Stimulated activated CD8-positive, alpha-beta memory T cell treated with anti-CD3 and anti-CD28 coated beads, Interleukin-4, amount 100 ng/mL, for 1 hour (primary cell): ENCODE results near the gene GGT6.
"Not testable (repeated sequence)": the region's sequence is repeated elsewhere in the genome, so short reads cannot be mapped to it uniquely, and the experiment has no call there.

ENCODE experiments used
- DNase-seq, 2 donors: peaks; one replicate each; pipeline ENCODE4 v3.0.0-alpha.2; 2020; ENCODE audit warnings: low read depth in 2 of 2, low spot score in 1 of 2

GGT6 gene

DNA sequence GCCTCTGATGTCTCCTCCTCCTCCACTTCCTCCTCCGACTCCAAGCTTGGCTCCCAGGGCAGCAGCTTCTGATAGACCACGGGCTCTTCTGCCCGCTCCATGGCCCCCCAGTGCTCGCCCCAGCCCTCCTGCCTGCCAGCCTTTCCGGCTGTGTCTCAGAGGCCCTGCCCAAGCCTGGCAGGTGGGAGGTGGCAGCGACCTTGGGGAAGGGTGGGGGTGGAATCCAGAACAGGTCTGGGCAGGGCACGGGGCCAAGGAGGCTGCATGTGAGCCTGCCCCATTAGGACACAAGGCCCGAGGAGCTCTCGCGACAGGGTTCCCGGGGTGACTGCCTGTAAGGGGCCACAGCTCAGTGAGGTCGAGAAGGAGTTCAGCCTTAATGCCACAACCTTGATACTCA lies at the start of gene GGT6:
Gene GGT6 (minus strand): TSS at position 157 of the 400 bp plus-strand sequence. CDS start 56 bp downstream, at position 101.
- no peak for DNase-seq

GRCh38 chr17:4610162-4610561 lies 49.8 kb upstream of the GGT6 start:
- DNase-seq: no peak

- DNase-seq: no peak
These were observed 49.4 kb upstream of the GGT6 start for GRCh38 chr17:4609761-4610160.

- no peak for DNase-seq
These were observed 47.4 kb upstream of the GGT6 start for GRCh38 chr17:4607773-4608187.

DNA sequence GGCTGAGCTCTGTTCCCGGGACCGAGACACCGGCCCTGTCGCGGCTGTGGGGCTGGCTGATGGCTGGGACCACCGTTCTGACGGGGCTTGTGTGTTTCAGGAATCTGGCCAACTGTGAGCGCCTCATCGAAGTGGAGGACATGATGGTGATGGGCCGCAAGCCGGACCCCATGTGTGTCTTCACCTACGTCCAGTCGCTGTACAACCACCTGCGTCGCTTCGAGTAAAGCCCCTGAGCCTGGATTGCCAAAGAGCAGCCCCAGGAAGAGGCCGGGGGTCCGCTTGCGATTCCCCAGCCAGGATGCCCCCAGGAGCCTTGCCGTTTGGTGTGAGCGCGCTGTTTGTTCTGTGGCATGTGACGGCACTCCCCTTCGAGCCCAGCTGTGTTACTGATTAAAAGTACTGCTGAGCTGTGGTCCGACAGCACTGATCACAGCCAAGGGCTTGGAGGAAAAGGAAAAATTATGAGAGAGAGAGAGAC lies 46.9 kb upstream of the GGT6 start:
- no peak for DNase-seq

DNA sequence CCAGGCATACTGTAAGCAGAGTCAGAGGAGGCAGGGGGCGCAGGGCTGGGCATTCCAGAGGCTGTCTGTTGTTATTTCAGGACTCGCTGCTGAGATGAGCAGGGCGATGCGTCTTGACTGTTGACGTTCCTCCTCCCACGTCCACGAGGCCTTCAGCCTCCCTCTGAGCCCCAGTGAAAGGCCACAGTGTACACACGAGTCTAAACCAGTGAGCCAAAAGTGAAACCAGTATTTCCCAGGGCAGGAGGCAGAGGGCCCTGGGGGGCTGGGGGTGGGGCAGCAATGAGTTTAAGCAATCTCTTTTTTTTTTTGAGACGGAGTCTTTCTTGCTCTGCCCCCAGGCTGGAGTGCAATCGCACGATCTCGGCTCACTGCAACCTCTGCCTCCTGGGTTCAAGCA lies 45.4 kb upstream of the GGT6 start:
- DNase-seq: no peak

DNA sequence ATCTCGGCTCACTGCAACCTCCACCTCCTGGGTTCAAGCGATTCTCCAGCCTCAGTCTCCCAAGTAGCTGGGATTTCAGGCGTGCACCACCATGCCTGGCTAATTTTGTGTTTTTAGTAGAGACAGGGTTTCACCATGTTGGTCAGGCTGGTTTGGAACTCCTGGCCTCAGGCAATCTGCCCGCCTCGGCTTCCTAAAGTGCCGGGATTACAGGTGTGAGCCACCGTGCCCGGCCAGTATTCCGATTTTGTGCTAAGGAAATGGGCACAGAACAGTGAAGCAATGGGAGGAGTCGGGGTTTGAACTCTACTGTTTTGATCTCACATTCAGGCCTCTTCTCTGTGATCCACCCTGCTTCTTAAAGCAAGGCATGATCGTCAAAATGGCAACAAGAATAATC lies 44.4 kb upstream of the GGT6 start:
- DNase-seq: not testable (repeated sequence)

DNA sequence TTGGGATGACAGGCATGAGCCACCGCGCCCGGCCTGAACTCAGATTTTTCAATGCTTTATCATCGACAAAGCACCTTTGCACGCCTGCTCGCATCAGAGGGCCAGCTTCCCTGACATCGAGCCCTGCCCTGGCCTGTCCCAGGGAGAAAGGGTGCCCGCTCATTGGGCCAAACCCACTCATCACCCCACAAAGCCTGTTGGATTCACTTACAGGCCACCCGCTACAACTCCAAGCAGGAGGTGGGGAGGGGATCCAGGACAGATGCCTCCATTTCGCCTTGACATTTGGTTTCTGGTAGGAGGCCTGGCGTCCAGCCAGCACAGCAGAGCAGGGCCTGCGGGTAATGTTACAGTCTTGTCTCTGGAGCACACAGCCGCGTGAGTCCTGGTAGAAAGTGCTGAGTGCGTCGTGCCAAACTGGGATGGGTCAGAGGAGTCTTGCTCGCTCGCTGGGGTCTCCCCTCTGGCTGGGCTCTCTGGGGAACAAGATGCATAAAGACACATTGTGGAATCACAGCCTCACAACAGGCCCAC lies 43.8 kb upstream of the GGT6 start:
- no peak for DNase-seq

DNA sequence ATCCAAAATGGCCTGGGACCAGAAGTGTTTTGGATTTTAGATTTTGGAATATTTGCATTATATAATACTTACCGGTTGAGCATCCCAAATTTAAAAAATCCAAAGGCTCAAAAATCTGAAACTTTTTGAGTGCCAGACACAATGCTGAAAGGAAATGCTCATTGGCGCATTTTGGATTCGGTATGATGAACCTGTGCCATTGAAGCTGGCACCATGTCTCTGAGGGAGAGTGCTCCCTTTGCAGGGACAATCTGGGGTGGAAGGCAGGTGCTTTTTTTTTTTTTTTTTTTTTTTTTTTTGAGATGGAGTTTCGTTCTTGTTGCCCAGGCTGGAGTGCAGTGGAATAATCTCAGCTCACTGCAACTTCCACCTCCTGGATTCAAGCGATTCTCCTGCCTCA lies 41.7 kb upstream of the GGT6 start:
- no peak for DNase-seq

DNA sequence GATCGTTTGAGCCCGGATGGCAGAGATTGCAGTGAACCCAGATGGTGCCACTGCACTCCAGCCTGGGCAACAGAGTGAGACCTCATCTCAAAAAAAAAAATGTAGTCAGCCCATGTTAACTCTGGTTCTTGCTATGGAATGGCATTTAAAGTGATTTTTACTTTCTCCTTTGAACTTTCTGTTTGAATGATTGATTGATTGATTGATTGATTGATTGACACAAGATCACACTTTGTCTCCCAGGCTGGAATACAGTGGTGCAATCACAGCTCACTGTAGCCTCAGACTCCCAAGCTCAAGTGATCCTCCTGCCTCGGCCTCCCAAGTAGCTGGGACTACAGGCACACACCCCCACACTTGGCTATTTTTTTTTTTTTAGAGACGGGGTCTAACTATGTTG lies 40.9 kb upstream of the GGT6 start:
- DNase-seq: no peak

DNA sequence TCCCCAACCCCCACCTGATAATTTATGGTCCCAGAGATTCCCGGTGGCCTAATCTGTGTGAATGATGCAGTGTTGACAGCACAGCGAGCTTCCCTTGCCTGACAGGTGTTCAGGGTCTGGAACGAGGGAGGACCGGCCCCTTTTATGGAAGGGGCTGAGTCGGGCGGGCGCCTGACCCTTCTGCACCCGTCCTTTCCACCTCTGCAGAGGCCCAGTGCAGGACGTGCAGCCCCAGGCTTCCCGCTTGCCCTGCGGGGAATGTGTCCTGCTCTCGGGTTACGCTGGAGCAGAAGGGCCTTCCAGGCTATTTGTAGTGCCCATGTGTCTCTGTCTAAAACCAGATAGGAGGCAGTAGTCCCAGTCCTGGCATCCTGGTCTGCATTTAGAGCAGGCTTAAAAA lies 40.2 kb upstream of the GGT6 start:
- DNase-seq: no peak

- no peak for DNase-seq
These were observed 39.3 kb upstream of the GGT6 start for GRCh38 chr17:4599505-4600281.

DNA sequence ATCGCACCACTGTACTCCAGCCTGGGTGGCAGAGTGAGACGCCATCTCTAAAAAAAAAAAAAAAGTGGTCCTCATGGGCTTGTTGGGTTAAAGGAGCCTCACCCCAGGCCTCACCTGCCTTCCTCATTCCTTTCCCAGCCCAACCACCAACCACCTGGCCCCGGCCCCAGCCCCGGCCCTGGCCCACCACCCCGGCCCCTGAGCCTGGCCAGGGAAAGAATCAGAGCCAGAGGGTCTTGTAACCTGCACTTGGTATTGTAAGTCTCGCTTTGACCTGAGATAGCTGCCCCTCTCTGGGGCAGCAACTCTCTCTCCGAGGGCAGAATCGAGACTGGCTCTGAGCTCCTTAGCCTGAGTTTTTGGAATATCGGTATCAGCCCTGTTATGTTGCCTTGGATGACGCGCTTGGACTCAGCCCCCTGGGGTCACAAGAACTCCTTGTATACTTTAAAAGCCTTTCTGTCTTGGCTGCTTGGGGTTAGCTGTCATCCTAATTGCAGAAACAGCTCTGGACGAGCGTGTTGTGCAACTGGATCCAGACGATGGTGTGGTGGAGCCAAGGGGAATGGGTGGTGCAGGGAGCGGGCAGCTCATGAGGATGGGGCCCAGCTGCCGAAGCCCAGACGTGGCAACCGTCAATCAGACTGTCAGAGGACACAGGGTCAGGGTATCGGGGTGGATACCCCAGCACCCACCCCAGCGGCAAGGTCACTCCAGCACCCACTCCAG lies 38.6 kb upstream of the GGT6 start:
- DNase-seq: no peak

- no peak for DNase-seq
These were observed 37.6 kb upstream of the GGT6 start for GRCh38 chr17:4597975-4598374.

DNA sequence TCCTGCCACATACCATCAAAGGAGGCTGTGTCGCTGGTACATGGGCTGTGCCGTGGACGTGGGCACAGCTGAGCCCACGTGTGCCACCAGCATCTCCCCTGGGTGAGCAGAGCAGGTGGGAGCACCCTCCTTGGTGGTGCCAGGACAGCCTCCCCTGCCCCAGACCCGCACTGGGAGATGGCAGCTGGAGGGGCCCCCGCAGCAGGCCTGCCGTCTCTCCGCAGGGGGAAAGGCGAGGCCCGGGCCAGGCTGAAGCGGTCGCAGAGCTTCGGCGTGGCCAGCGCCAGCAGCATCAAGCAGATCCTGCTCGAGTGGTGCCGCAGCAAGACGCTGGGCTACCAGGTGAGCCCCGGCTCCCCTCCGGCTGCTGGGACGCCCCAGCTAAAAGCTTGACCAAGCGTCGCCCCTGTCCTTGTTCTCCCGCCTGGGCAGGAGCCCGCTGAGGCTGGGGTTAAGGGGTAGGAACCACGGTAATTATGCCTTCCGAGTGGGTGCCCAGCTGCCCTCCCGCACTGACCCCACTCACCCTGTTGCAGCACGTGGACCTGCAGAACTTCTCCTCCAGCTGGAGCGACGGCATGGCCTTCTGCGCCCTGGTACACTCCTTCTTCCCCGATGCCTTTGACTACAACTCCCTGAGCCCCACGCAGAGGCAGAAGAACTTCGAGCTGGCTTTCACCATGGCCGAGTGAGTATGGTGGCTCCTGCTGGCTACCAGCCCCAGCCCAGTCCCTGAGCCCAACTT lies 36.4 kb upstream of the GGT6 start:
- DNase-seq: no peak

GRCh38 chr17:4595685-4596342 lies 35.4 kb upstream of the GGT6 start:
- not testable (repeated sequence) for DNase-seq

DNA sequence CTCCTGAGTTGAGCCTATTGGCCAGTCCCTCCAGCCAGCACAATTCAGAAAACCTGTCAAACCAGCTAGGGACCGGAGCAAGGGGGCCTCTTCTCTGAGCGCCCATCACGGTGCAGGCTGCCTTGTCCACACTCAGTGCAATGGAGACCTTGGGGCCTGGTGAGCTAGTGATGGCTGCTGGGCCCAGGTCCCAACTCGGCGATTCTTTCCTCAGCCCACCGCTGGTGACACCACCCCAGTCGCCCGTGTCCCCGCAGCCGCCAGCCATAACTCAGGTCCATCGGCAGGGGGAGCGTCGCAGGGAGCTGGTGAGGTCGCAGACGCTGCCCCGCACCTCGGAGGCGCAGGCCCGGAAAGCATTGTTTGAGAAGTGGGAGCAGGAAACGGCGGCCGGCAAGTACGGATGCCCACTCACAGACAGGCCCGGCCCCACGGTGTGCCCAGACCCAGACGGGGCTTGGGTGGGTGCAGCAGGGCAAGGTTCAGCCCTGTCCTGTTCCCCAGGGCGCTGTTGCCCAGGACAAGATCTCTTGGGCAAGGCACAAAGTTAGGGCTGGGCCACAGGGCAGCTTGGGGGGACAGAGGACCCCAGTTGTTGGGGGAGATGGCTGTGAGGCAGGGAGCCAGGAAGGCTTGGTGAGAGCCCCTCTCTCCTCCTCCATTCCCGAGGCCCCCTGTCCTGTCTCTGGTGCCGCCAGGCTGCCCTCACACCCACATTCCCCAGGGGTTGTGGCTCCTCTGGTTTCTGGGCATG lies 34.7 kb upstream of the GGT6 start:
- no peak for DNase-seq

DNA sequence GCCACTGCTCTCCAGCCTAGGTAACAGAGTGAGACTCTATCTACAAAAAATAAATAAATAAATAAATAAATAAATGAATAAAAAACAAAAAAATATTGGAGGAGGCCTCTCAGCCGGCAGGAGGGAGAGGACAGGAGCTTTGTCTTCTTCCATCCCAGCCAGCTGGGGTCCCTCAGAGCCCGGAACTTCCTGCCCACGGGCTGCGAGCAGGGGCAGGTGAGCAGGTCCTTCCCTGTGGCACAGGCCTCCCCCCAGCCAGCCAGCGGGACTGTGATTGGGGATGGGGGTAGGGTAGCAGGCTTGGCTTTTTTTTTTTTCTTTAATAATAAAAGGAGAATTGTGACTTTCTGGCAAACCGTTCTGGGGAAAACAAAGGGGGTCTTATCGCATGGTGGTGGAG lies 34.0 kb upstream of the GGT6 start:
- no peak for DNase-seq

DNA sequence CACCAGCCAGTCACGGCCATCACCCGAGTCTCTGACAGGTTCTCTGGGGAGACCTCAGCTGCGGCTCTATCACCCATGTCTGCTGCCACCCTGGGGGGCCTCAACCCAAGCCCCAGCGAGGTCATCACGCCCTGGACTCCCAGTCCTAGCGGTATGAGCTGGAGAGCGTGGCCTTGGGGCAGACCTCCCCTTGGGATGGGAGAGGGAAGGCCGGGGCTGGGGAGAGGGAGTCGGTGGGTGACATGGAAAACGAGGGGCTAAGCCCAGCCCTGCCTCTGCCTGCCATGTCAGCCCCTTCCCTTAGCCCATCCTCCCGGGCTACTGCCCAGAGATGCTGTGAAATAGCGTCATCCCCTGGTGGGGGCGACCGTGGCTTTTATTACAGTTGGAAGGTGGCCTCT lies 32.6 kb upstream of the GGT6 start:
- no peak for DNase-seq
